Muscle of leg (tissue), 11 donors: Measurements from ENCODE around the gene MAML2. TPM values are rescaled to one million over a fixed set of nuclear protein-coding genes. Genes with fewer than 3 reads are reported as not detected.

Experiments used
- DNase-seq: peaks from one replicate; pipeline ENCODE4 v3.0.0; 2013
- H3K27ac ChIP-seq: one replicate; pipeline ENCODE4 v1.5.1; 2013; ENCODE audit warnings: mild to moderate bottlenecking, low read length, control low read depth
- H3K27me3 ChIP-seq: one replicate; pipeline ENCODE4 v1.6.1; 2013; ENCODE audit warnings: low read length; ENCODE audit not compliant: control insufficient read depth, insufficient read depth
- H3K36me3 ChIP-seq: one replicate; pipeline ENCODE4 v1.6.1; 2013; ENCODE audit warnings: low read length; ENCODE audit not compliant: control insufficient read depth, insufficient read depth
- H3K4me1 ChIP-seq: one replicate; pipeline ENCODE4 v1.6.1; 2013; ENCODE audit warnings: low read length; ENCODE audit not compliant: control insufficient read depth, insufficient read depth
- H3K4me3 ChIP-seq: one replicate; pipeline ENCODE4 v1.5.1; 2013; ENCODE audit warnings: low read length, control low read depth
- H3K9me3 ChIP-seq: replicated peaks from 2 replicates; pipeline ENCODE4 v1.6.1; 2013; ENCODE audit warnings: low read depth, low read length; ENCODE audit not compliant: control insufficient read depth
- WGBS: methylation state at CpG from one replicate; pipeline ENCODE4 v1.1.5; 2013; ENCODE audit warnings: missing lambda C conversion rate; ENCODE audit not compliant: insufficient coverage; 5-methylcytosine and 5-hydroxymethylcytosine counted together
- polyA plus RNA-seq, 8 donors: library from polyadenylated mRNA; unstranded; fragments of 120-200 nt; gene quantifications; one replicate each; pipeline versions ENCODE4 v1.2.1 to v1.2.3, GENCODE V29; 2013; ENCODE audit warnings: inconsistent platforms in 1 of 8, low replicate concordance in 1 of 8; ENCODE audit not compliant: insufficient read length in 8 of 8, insufficient read depth in 1 of 8
- total RNA-seq: library from RNA; stranded (reverse); fragments of 120-200 nt; gene quantifications from one replicate; pipeline ENCODE4 v1.2.4, GENCODE V29; 2013

MAML2 gene
- total and polyA plus RNA-seq, 9 donors, result 4.0 to 7.8 (median 5.7) TPM

GRCh38 chr11:96162816-96163499, 180.0 kb downstream of the MAML2 start:
- Histone ChIP-seq H3K9me3 (no peaks in the 10 kb centered on the region), H3K36me3 (no peaks in the 10 kb centered on the region), H3K4me3 (no peak overlapping the region), H3K4me1 (peaks cover 16% of the 10 kb centered on the region), H3K27ac (peak overlapping the region; percentile 37), H3K27me3 (peaks cover 27% of the 10 kb centered on the region)
- 30% methylated on average over 2 of the region's 6 CpGs for WGBS
- peak; percentile 92 for DNase-seq

GRCh38 chr11:96161307-96162089, 181.5 kb downstream of the MAML2 start:
- Histone ChIP-seq H3K4me1 (peaks cover 23% of the 10 kb centered on the region), H3K4me3 (no peak overlapping the region), H3K9me3 (no peaks in the 10 kb centered on the region), H3K36me3 (no peaks in the 10 kb centered on the region), H3K27ac (peak overlapping the region; percentile 66), H3K27me3 (peaks cover 18% of the 10 kb centered on the region)
- 17% methylated on average over 3 of the region's 10 CpGs for WGBS
- DNase-seq, result peak; percentile 74

- peaks cover 28% of the 10 kb centered on the region for H3K4me1 ChIP-seq
- no peaks in the 10 kb centered on the region for H3K36me3 ChIP-seq
- DNase-seq, result no peak
- H3K27ac ChIP-seq, result peak overlapping the region; percentile 66
- no CpG with 5 or more reads among the region's 7 CpGs for WGBS
- H3K9me3 ChIP-seq, result no peaks in the 10 kb centered on the region
- H3K27me3 ChIP-seq, result peaks cover 16% of the 10 kb centered on the region
- H3K4me3 ChIP-seq, result no peak overlapping the region
These were observed 182.2 kb downstream of the MAML2 start for GRCh38 chr11:96160732-96161306.

GRCh38 chr11:96159968-96160367, 183.0 kb downstream of the MAML2 start:
- Histone ChIP-seq H3K9me3 (no peaks in the 10 kb centered on the region), H3K27me3 (peaks cover 16% of the 10 kb centered on the region), H3K4me1 (peaks cover 33% of the 10 kb centered on the region), H3K4me3 (no peak overlapping the region), H3K36me3 (no peaks in the 10 kb centered on the region), H3K27ac (no peak overlapping the region)
- DNase-seq, result no peak
- WGBS, result 64% methylated on average over 4 of the region's 6 CpGs

GRCh38 chr11:96158126-96158525, 184.9 kb downstream of the MAML2 start:
- Histone ChIP-seq H3K9me3 (no peaks in the 10 kb centered on the region), H3K4me3 (no peak overlapping the region), H3K4me1 (peaks cover 37% of the 10 kb centered on the region), H3K27ac (no peak overlapping the region), H3K27me3 (peaks cover 13% of the 10 kb centered on the region), H3K36me3 (no peaks in the 10 kb centered on the region)
- no CpG with 5 or more reads among the region's 1 CpG for WGBS
- no peak for DNase-seq

GRCh38 chr11:96157517-96157873, 185.5 kb downstream of the MAML2 start:
- no peak overlapping the region for H3K4me3 ChIP-seq
- peaks cover 32% of the 10 kb centered on the region for H3K4me1 ChIP-seq

GRCh38 chr11:96156379-96156722, 186.6 kb downstream of the MAML2 start:
- Histone ChIP-seq H3K9me3 (no peaks in the 10 kb centered on the region), H3K27ac (peak overlapping the region; percentile 89), H3K4me1 (peaks cover 27% of the 10 kb centered on the region), H3K4me3 (no peak overlapping the region), H3K27me3 (peaks cover 13% of the 10 kb centered on the region), H3K36me3 (no peaks in the 10 kb centered on the region)
- 50% methylated on average over 2 of the region's 3 CpGs for WGBS
- peak; percentile 73 for DNase-seq

More at GRCh38 chr11:96157517-96157873, 185.5 kb downstream of the MAML2 start:
- H3K9me3 ChIP-seq, result no peaks in the 10 kb centered on the region
- H3K36me3 ChIP-seq, result no peaks in the 10 kb centered on the region
- no peak for DNase-seq
- peaks cover 13% of the 10 kb centered on the region for H3K27me3 ChIP-seq
- peak overlapping the region; percentile 89 for H3K27ac ChIP-seq

- H3K36me3 ChIP-seq, result no peaks in the 10 kb centered on the region
- no peak overlapping the region for H3K4me3 ChIP-seq
- WGBS, result 36% methylated on average over 7 of the region's 9 CpGs
- H3K4me1 ChIP-seq, result peaks cover 22% of the 10 kb centered on the region
- H3K27me3 ChIP-seq, result peaks cover 10% of the 10 kb centered on the region
- H3K9me3 ChIP-seq, result no peaks in the 10 kb centered on the region
- peak; percentile 95 for DNase-seq
- H3K27ac ChIP-seq, result peak overlapping the region; percentile 89
These were observed 187.2 kb downstream of the MAML2 start for GRCh38 chr11:96155627-96156378.

- whole genome bisulfite sequencing, result 67% methylated on average over 3 of the region's 7 CpGs
These were observed 188.0 kb downstream of the MAML2 start for GRCh38 chr11:96154802-96155520.

More at GRCh38 chr11:96154802-96155520, 188.0 kb downstream of the MAML2 start:
- Histone ChIP-seq H3K36me3 (no peaks in the 10 kb centered on the region), H3K4me1 (peaks cover 22% of the 10 kb centered on the region), H3K9me3 (no peaks in the 10 kb centered on the region), H3K4me3 (no peak overlapping the region), H3K27me3 (peaks cover 6% of the 10 kb centered on the region), H3K27ac (peak overlapping the region; percentile 89)
- DNase-seq, result peak; percentile 51
